DOHH2 (cell line): ENCODE results near the gene ITPKC.

ENCODE experiments used
- H3F3A ChIP-seq: fragments of 200-600 bp; sonication (generic), shearing (Covaris generic); 2 replicates; pipeline ENCODE4 v1.6.0; 2016; ENCODE audit warnings: antibody characterized with exemption, mild to moderate bottlenecking; ENCODE audit not compliant: control insufficient read depth, insufficient read depth
- H3K27ac ChIP-seq: fragments of 200-600 bp; sonication (generic); 2 replicates; pipeline ENCODE4 v1.5.1; 2014; ENCODE audit warnings: low read depth, mild to moderate bottlenecking, low read length, moderate library complexity
- H3K27me3 ChIP-seq: fragments of 200-600 bp; sonication (generic); 2 replicates; pipeline ENCODE4 v1.6.1; 2014; ENCODE audit warnings: mild to moderate bottlenecking, low read length, mixed read lengths; ENCODE audit not compliant: control insufficient read depth
- H3K36me3 ChIP-seq: fragments of 200-600 bp; sonication (generic); 2 replicates; pipeline ENCODE4 v1.6.1; 2014; ENCODE audit warnings: mild to moderate bottlenecking, low read length, moderate library complexity, mixed read lengths; ENCODE audit not compliant: control insufficient read depth
- H3K4me1 ChIP-seq: fragments of 200-600 bp; sonication (generic); 2 replicates; pipeline ENCODE4 v1.6.1; 2014; ENCODE audit warnings: mild to moderate bottlenecking, low read length, mixed read lengths; ENCODE audit not compliant: control insufficient read depth
- H3K4me2 ChIP-seq: fragments of 200-600 bp; sonication (generic); 2 replicates; pipeline ENCODE4 v1.6.0; 2014; ENCODE audit warnings: mild to moderate bottlenecking, low read length, moderate library complexity
- H3K4me3 ChIP-seq: fragments of 200-600 bp; sonication (generic); 2 replicates; pipeline ENCODE4 v1.5.1; 2014; ENCODE audit warnings: mild to moderate bottlenecking, low read length, mixed read lengths
- H3K79me2 ChIP-seq: fragments of 200-600 bp; sonication (generic); 2 replicates; pipeline ENCODE4 v1.6.1; 2014; ENCODE audit warnings: mild to moderate bottlenecking, low read length, mixed read lengths; ENCODE audit not compliant: control insufficient read depth
- H3K9me2 ChIP-seq: fragments of 200-600 bp; sonication (generic); replicated peaks from 2 replicates; pipeline ENCODE4 v1.6.1; 2014; ENCODE audit warnings: mild to moderate bottlenecking, low read length, mixed read lengths; ENCODE audit not compliant: control insufficient read depth
- H3K9me3 ChIP-seq: fragments of 200-600 bp; sonication (generic); 2 replicates; pipeline ENCODE4 v1.6.1; 2014; ENCODE audit warnings: antibody characterized with exemption, low read length, mixed read lengths; ENCODE audit not compliant: control insufficient read depth, insufficient read depth
- H4K20me1 ChIP-seq: fragments of 200-600 bp; sonication (generic); 2 replicates; pipeline ENCODE4 v1.6.0; 2014; ENCODE audit warnings: low read depth, mild to moderate bottlenecking, antibody characterized with exemption, low read length, moderate library complexity; ENCODE audit not compliant: control insufficient read depth, insufficient read depth
- CTCF ChIP-seq: fragments of 200-600 bp; sonication (generic); IDR thresholded peaks from one replicate; pipeline ENCODE4 v1.5.1; 2014; ENCODE audit warnings: antibody characterized with exemption, mild to moderate bottlenecking, low read depth, low read length; ENCODE audit not compliant: poor library complexity, severe bottlenecking
- EZH2phosphoT487 ChIP-seq: fragments of 200-600 bp; sonication (generic); IDR thresholded peaks from 2 replicates; pipeline ENCODE4 v1.6.1; 2017; ENCODE audit warnings: borderline replicate concordance, mild to moderate bottlenecking, antibody characterized with exemption, low read length, moderate library complexity, mixed read lengths

The ITPKC gene

GRCh38 chr19:40750874-40751537 is 34.1 kb downstream of the ITPKC start, which contains the start of gene SNRPA:
SNRPA (plus strand) TSS chr19:40751203; CDS start chr19:40751409, 206 bp downstream.
- Histone ChIP-seq H3K27ac (peak within 1 kb of the TSS; percentile 81), H3K4me1 (peaks cover 53% of the 10 kb centered on the region), H3K9me3 (no peaks in the 10 kb centered on the region), H3K4me2 (peak within 1 kb of the TSS; percentile 93), H4K20me1 (peaks cover 24% of the 10 kb centered on the region), H3F3A (no peaks in the 10 kb centered on the region), H3K9me2 (no peaks in the 10 kb centered on the region), H3K27me3 (no peaks in the 10 kb centered on the region), H3K79me2 (peaks cover 75% of the 10 kb centered on the region), H3K4me3 (peak within 1 kb of the TSS; percentile 96), H3K36me3 (peaks cover 53% of the 10 kb centered on the region)
- TF ChIP-seq CTCF (no peak), EZH2phosphoT487 (no peak)

- Histone ChIP-seq H4K20me1 (peaks cover 33% of the 10 kb centered on the region), H3F3A (no peaks in the 10 kb centered on the region), H3K4me1 (peaks cover 62% of the 10 kb centered on the region), H3K27me3 (no peaks in the 10 kb centered on the region), H3K9me2 (no peaks in the 10 kb centered on the region), H3K9me3 (no peaks in the 10 kb centered on the region), H3K4me2 (peak overlapping the region; percentile 75), H3K27ac (peak overlapping the region; percentile 78), H3K4me3 (peak overlapping the region; percentile 85), H3K79me2 (peaks cover 88% of the 10 kb centered on the region), H3K36me3 (peaks cover 66% of the 10 kb centered on the region)
- TF ChIP-seq CTCF (no peak), EZH2phosphoT487 (no peak)
Measured at GRCh38 chr19:40752257-40752781, 35.4 kb downstream of the ITPKC start.

GRCh38 chr19:40754611-40755247 is 37.8 kb downstream of the ITPKC start:
- Histone ChIP-seq H3K9me2 (no peaks in the 10 kb centered on the region), H3K27ac (0 out of 2 replicates have a peak overlapping the region, but pooled peaks have one; percentile 10), H3K4me2 (peak overlapping the region; percentile 70), H3K27me3 (no peaks in the 10 kb centered on the region), H3K4me1 (peaks cover 42% of the 10 kb centered on the region), H3F3A (peaks cover 2% of the 10 kb centered on the region; the same call in 1 of the 2 replicates), H3K79me2 (peaks cover 87% of the 10 kb centered on the region), H3K36me3 (peaks cover 81% of the 10 kb centered on the region), H3K9me3 (no peaks in the 10 kb centered on the region), H3K4me3 (peak overlapping the region; percentile 63), H4K20me1 (peaks cover 33% of the 10 kb centered on the region)
- TF ChIP-seq EZH2phosphoT487 (no peak), CTCF (no peak)
